Neural cell (in vitro differentiated cells): Measurements from ENCODE around the gene TMEM184A. TPM values are rescaled to one million over a fixed set of nuclear protein-coding genes. Genes with fewer than 3 reads are reported as not detected.

ENCODE experiments used
- H2AFZ ChIP-seq: fragments of 200-600, 300-800 bp; sonication (generic), shearing (Covaris generic); 2 replicates; pipeline ENCODE4 v1.6.0; 2014; ENCODE audit warnings: low read depth, mild to moderate bottlenecking, antibody characterized with exemption, low read length, moderate library complexity
- H3F3A ChIP-seq: fragments of 200-600 bp; shearing (Covaris generic); 2 replicates; pipeline ENCODE4 v1.6.1; 2016; ENCODE audit warnings: mild to moderate bottlenecking, moderate library complexity, mixed read lengths, antibody characterized with exemption, low read length; ENCODE audit not compliant: insufficient read depth, poor library complexity, severe bottlenecking
- H3K27ac ChIP-seq: fragments of 200-600, 300-800 bp; sonication (generic), shearing (Covaris generic); 2 replicates; pipeline ENCODE4 v1.5.1; 2014; ENCODE audit warnings: mild to moderate bottlenecking, low read length, moderate library complexity
- H3K27me3 ChIP-seq: fragments of 300-800, 200-600 bp; sonication (generic), shearing (Covaris generic); 2 replicates; pipeline ENCODE4 v1.6.0; 2014; ENCODE audit warnings: mild to moderate bottlenecking, low read depth, low read length, moderate library complexity; ENCODE audit not compliant: insufficient read depth
- H3K36me3 ChIP-seq: fragments of 300-800, 200-600 bp; sonication (generic), shearing (Covaris generic); 2 replicates; pipeline ENCODE4 v1.5.1; 2014; ENCODE audit warnings: mild to moderate bottlenecking, antibody characterized with exemption, low read length, moderate library complexity; ENCODE audit not compliant: insufficient read depth
- H3K4me2 ChIP-seq: fragments of 300-800, 200-600 bp; sonication (generic), shearing (Covaris generic); 2 replicates; pipeline ENCODE4 v1.6.0; 2014; ENCODE audit warnings: mild to moderate bottlenecking, low read length
- H3K4me3 ChIP-seq: fragments of 300-800, 200-600 bp; sonication (generic), shearing (Covaris generic); 2 replicates; pipeline ENCODE4 v1.5.1; 2014; ENCODE audit warnings: mild to moderate bottlenecking, low read length, moderate library complexity
- H3K79me2 ChIP-seq: fragments of 200-600 bp; shearing (Covaris generic); replicated peaks from 2 replicates; pipeline ENCODE4 v1.6.0; 2014; ENCODE audit warnings: mild to moderate bottlenecking, low read length, moderate library complexity; ENCODE audit not compliant: insufficient read depth
- H3K9ac ChIP-seq: fragments of 300-800, 200-600 bp; sonication (generic), shearing (Covaris generic); 2 replicates; pipeline ENCODE4 v1.6.1; 2016; ENCODE audit warnings: mild to moderate bottlenecking, low read length, mixed read lengths
- H3K9me2 ChIP-seq: fragments of 200-600 bp; shearing (Covaris generic); 2 replicates; pipeline ENCODE4 v1.6.1; 2016; ENCODE audit warnings: mild to moderate bottlenecking, low read length, mixed read lengths; ENCODE audit not compliant: insufficient read depth
- H3K9me3 ChIP-seq: fragments of 200-600, 300-800 bp; sonication (generic), shearing (Covaris generic); 2 replicates; pipeline ENCODE4 v1.6.1; 2016; ENCODE audit warnings: mild to moderate bottlenecking, mixed run types, low read length, moderate library complexity, mixed read lengths
- H4K20me1 ChIP-seq: fragments of 200-600 bp; shearing (Covaris generic); 2 replicates; pipeline ENCODE4 v1.6.1; 2016; ENCODE audit warnings: mild to moderate bottlenecking, mixed run types; ENCODE audit not compliant: insufficient read depth
- EP300 ChIP-seq: fragments of 450-650 bp; conservative IDR thresholded peaks from 2 replicates; pipeline ENCODE4 v1.6.1; 2014; ENCODE audit warnings: antibody characterized with exemption, mild to moderate bottlenecking, moderate library complexity; ENCODE audit not compliant: poor library complexity, severe bottlenecking
- EZH2 ChIP-seq: fragments of 200-600, 300-800 bp; shearing (Covaris generic), sonication (generic); IDR thresholded peaks from 2 replicates; pipeline ENCODE4 v1.6.1; 2014; ENCODE audit warnings: antibody characterized with exemption, low read length, borderline replicate concordance, mild to moderate bottlenecking; ENCODE audit not compliant: insufficient read depth, poor library complexity, severe bottlenecking
- MXI1 ChIP-seq: fragments of 450-650 bp; conservative IDR thresholded peaks from 2 replicates; pipeline ENCODE4 v1.6.1; 2014; ENCODE audit warnings: antibody characterized with exemption, mild to moderate bottlenecking; ENCODE audit not compliant: poor library complexity, severe bottlenecking
- POLR2AphosphoS5 ChIP-seq: IDR thresholded peaks from 2 replicates; pipeline ENCODE4 v1.6.1; 2012
- RAD21 ChIP-seq: fragments of 450-650 bp; conservative IDR thresholded peaks from 2 replicates; pipeline ENCODE4 v1.6.1; 2014; ENCODE audit warnings: antibody characterized with exemption, mild to moderate bottlenecking, moderate library complexity
- SMC3 ChIP-seq: fragments of 450-650 bp; conservative IDR thresholded peaks from 2 replicates; pipeline ENCODE4 v1.6.1; 2014; ENCODE audit warnings: antibody characterized with exemption, mild to moderate bottlenecking, moderate library complexity; ENCODE audit not compliant: poor library complexity
- TAF1 ChIP-seq: IDR thresholded peaks from 2 replicates; pipeline ENCODE4 v1.6.1; 2012; ENCODE audit warnings: low read depth
- polyA plus RNA-seq: library from polyadenylated mRNA; depleted of rRNA; stranded (reverse); fragments of >200 nt; gene quantifications from 2 replicates; pipeline ENCODE4 v1.2.3, GENCODE V29; 2014
- TF ChIP-seq, protein P1 (sequence below): fragments of 450-650 bp; IDR thresholded peaks from 2 replicates; pipeline ENCODE4 v1.5.1; 2014; ENCODE audit warnings: antibody characterized with exemption, mild to moderate bottlenecking, moderate library complexity; ENCODE audit not compliant: poor library complexity, severe bottlenecking
- TF ChIP-seq, protein P2 (sequence below): IDR thresholded peaks from 2 replicates; pipeline ENCODE4 v1.6.1; 2012; ENCODE audit warnings: borderline replicate concordance

The TMEM184A gene
- polyA plus RNA-seq, 1 donor from 2014 or later, result not detected

DNA sequence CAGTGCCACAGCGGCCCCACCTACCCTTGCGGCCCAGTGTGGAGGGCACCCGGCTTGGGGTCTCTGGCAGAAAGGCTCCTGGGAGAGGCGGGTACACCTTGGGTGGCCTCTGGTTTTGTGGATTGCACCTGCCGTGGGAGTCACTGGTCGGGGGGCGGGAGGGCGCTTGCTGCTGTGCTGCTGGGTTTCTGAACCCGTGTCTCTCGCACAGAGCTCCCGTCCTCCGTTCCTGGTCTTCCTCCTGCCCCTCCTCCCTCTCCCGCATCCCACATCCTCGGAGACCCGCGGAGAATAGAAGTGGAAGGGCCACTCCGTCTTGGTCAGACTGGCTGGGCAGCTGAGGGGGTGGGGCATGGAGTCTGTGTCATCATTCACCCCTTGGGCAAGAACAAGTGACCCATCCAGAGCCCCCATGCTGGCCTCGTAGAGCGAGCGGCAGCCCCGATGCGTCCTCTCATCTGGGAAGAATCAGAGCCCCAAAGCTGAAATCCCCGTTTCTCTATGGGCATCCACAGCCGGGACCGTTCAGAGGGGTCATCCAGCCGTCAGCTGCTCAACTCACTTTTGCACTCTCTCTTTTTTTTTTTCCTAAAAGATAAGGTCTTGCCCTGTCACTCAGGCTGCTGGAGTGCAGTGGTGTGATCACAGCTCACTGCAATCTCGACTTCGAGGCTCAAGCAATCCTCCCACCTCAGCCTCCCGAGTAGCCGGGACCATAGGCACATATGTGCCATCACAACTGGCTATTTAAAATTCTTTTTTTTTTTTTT, 21.5 kb downstream of the TMEM184A start:
- Histone ChIP-seq H3K79me2 (peaks cover 13% of the 10 kb centered on the region), H3K9me2 (no peaks in the 10 kb centered on the region)

DNA sequence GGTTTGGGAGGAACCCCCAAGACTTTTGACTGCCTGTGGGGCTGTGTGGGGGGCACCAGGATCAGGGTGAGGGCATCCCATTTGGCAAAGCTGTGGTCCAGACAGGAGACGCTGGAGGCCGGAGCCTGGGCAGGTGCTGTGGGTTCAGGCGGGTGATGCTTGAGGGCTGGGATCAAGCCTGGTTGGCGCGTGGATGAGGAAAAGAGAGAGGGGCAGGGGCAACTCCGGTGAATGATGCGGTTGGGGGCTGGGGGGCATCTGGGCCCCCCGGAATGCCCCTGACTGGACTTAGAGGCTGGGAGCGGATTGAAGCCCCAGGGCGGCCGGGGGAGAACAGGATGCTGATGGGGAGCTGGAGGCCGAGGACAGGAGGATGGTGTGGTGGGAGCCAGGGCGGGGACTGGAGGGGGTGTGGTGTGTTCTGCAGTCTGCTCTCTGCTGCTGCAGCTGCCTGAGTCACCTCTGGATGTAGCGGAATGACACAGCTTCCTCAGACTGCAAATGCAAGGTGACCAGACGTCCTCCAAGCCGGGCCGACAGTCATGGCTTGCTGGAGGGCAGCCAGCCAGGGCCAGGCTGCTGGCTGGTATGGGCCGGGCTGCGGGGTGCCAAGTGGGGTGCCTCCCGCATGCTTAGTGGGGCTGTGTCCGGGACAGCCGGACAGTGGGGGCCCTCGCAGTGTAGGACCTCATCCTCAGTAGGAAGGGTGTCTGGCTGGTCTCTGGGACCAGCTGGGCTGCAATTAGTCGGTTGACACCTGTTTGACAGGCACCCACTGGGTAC, 22.3 kb downstream of the TMEM184A start:
- no peak overlapping the region for H3K27ac ChIP-seq
- TF ChIP-seq MXI1 (no peak), RAD21 (no peak), SMC3 (no peak), EZH2 (no peak), POLR2AphosphoS5 (no peak), TAF1 (no peak)
- TF ChIP-seq, protein P1, sequence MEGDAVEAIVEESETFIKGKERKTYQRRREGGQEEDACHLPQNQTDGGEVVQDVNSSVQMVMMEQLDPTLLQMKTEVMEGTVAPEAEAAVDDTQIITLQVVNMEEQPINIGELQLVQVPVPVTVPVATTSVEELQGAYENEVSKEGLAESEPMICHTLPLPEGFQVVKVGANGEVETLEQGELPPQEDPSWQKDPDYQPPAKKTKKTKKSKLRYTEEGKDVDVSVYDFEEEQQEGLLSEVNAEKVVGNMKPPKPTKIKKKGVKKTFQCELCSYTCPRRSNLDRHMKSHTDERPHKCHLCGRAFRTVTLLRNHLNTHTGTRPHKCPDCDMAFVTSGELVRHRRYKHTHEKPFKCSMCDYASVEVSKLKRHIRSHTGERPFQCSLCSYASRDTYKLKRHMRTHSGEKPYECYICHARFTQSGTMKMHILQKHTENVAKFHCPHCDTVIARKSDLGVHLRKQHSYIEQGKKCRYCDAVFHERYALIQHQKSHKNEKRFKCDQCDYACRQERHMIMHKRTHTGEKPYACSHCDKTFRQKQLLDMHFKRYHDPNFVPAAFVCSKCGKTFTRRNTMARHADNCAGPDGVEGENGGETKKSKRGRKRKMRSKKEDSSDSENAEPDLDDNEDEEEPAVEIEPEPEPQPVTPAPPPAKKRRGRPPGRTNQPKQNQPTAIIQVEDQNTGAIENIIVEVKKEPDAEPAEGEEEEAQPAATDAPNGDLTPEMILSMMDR, result no peak
- TF ChIP-seq, protein P2, sequence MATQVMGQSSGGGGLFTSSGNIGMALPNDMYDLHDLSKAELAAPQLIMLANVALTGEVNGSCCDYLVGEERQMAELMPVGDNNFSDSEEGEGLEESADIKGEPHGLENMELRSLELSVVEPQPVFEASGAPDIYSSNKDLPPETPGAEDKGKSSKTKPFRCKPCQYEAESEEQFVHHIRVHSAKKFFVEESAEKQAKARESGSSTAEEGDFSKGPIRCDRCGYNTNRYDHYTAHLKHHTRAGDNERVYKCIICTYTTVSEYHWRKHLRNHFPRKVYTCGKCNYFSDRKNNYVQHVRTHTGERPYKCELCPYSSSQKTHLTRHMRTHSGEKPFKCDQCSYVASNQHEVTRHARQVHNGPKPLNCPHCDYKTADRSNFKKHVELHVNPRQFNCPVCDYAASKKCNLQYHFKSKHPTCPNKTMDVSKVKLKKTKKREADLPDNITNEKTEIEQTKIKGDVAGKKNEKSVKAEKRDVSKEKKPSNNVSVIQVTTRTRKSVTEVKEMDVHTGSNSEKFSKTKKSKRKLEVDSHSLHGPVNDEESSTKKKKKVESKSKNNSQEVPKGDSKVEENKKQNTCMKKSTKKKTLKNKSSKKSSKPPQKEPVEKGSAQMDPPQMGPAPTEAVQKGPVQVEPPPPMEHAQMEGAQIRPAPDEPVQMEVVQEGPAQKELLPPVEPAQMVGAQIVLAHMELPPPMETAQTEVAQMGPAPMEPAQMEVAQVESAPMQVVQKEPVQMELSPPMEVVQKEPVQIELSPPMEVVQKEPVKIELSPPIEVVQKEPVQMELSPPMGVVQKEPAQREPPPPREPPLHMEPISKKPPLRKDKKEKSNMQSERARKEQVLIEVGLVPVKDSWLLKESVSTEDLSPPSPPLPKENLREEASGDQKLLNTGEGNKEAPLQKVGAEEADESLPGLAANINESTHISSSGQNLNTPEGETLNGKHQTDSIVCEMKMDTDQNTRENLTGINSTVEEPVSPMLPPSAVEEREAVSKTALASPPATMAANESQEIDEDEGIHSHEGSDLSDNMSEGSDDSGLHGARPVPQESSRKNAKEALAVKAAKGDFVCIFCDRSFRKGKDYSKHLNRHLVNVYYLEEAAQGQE, result no peak

More for the DNA sequence above, 21.5 kb downstream of the TMEM184A start:
- H3K4me3 ChIP-seq, result no peak overlapping the region
- no peak overlapping the region for H2AFZ ChIP-seq
- no peaks in the 10 kb centered on the region for H3K9me3 ChIP-seq
- no peaks in the 10 kb centered on the region for H3K36me3 ChIP-seq
- no peaks in the 10 kb centered on the region for H3F3A ChIP-seq
- no peak overlapping the region for H3K4me2 ChIP-seq
- no peaks in the 10 kb centered on the region for H3K27me3 ChIP-seq
- H4K20me1 ChIP-seq, result no peaks in the 10 kb centered on the region
- TF ChIP-seq, protein P2, result no peak
- TF ChIP-seq, protein P1, result no peak
- TF ChIP-seq RAD21 (no peak), EP300 (no peak), MXI1 (no peak), SMC3 (no peak), TAF1 (no peak), POLR2AphosphoS5 (no peak), EZH2 (no peak)
- H3K27ac ChIP-seq, result no peak overlapping the region
- no peak overlapping the region for H3K9ac ChIP-seq

More for the DNA sequence above, 22.3 kb downstream of the TMEM184A start:
- Histone ChIP-seq H3K79me2 (peaks cover 11% of the 10 kb centered on the region), H3K4me3 (no peak overlapping the region), H2AFZ (no peak overlapping the region), H3K9ac (no peak overlapping the region), H3K36me3 (no peaks in the 10 kb centered on the region), H3K4me2 (no peak overlapping the region), H4K20me1 (no peaks in the 10 kb centered on the region), H3K9me3 (no peaks in the 10 kb centered on the region), H3K27me3 (no peaks in the 10 kb centered on the region), H3F3A (no peaks in the 10 kb centered on the region), H3K9me2 (no peaks in the 10 kb centered on the region)
